ENCODE results near the gene DUXB.

Gene DUXB

DNA sequence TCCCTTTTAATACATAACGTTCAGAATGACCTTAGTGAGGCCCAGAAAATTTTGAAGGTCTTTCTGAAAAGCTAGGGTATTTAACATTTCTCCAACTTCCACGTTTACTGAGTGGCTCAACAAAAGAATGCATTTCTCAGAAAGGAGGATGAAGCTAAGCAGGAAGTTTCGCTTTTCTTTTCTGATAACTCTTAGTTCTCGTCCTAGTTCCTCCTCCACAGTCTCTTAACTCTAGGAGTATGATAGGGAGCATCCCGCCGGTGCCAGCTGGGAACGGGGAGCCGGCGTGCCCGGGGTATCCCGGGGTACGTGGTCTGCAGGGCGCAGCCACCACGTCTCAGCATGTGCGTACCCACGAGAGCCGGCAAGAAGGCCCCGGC lies 54.2 kb downstream of the DUXB start:
- peak overlapping the region; percentile 98 for H3K27ac Mint-ChIP-seq

GRCh38 chr16:75644240-75645012 lies 56.8 kb downstream of the DUXB start:
- peak overlapping the region; percentile 39 for H3K4me3 Mint-ChIP-seq
- H3K27ac Mint-ChIP-seq: no peak overlapping the region
- H3K9me3 Mint-ChIP-seq: no peaks in the 10 kb centered on the region
- H3K27me3 Mint-ChIP-seq (ENCODE audit: low read depth, poor library complexity): no peaks in the 10 kb centered on the region
- no peak for DNase-seq
- peaks cover 49% of the 10 kb centered on the region for H3K36me3 Mint-ChIP-seq (ENCODE audit: low read depth)
- no peak for TF ChIP-seq CTCF (IDR thresholded peaks at IDR 0.05)
- H3K4me1 Mint-ChIP-seq: peaks cover 24% of the 10 kb centered on the region

More for the DNA sequence above, 54.2 kb downstream of the DUXB start:
- Mint-ChIP-seq H3K4me3 (peak overlapping the region; percentile 99), H3K36me3 (ENCODE audit: low read depth) (peaks cover 41% of the 10 kb centered on the region), H3K4me1 (peaks cover 47% of the 10 kb centered on the region), H3K27me3 (ENCODE audit: low read depth, poor library complexity) (no peaks in the 10 kb centered on the region), H3K9me3 (no peaks in the 10 kb centered on the region)
- no peak for DNase-seq
- no peak for TF ChIP-seq CTCF (IDR thresholded peaks at IDR 0.05)
